ENCODE data around the gene RNF38.

DNA sequence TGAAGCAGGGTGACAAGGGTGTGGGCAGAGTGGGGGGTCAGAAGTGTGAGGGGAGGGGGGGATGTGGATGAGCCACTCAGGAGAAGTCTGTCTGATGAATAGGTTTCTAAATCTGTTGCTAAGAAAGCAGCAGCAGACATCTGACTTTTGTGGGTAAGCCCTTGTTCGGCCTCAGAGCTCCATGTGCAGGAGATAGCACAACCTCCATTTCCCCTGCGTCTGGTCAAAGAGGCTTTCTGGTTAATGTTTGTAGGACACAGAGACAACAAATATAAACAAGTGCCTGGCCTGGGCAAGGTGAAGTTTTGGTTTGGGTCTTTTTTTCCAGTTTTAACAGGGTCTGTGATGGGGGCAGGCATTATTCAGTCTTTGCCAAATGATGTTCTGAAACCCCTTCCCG lies 84.8 kb downstream of the RNF38 start:
- TF ChIP-seq, protein P1, sequence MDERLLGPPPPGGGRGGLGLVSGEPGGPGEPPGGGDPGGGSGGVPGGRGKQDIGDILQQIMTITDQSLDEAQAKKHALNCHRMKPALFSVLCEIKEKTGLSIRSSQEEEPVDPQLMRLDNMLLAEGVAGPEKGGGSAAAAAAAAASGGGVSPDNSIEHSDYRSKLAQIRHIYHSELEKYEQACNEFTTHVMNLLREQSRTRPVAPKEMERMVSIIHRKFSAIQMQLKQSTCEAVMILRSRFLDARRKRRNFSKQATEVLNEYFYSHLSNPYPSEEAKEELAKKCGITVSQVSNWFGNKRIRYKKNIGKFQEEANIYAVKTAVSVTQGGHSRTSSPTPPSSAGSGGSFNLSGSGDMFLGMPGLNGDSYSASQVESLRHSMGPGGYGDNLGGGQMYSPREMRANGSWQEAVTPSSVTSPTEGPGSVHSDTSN (CRISPR knock-in tag; IDR thresholded peaks at IDR 0.05; ENCODE audit: low read depth): no peak
- TF ChIP-seq, protein P1 (tag; conservative IDR thresholded peaks at IDR 0.05; ENCODE audit: low read depth): no peak
- TF ChIP-seq ZBTB40 (IDR thresholded peaks at IDR 0.05) (no peak), ZBTB40 (CRISPR knock-in tag; IDR thresholded peaks at IDR 0.05) (no peak), NR3C1 (CRISPR knock-in tag; IDR thresholded peaks at IDR 0.05) (no peak)

Data from K562 (cell line).